HCT116 (cell line): ENCODE measurements around the gene FLNC. TPM values are rescaled to one million over a fixed set of nuclear protein-coding genes. Genes with fewer than 3 reads are reported as not detected.

Source experiments
- ATAC-seq: fragments of 200-7000 bp; cut with Tn5 transposase; 2 replicates; pipeline ENCODE4 v1.9.1; 2020; ENCODE audit warnings: mild to moderate bottlenecking, moderate library complexity
- BruUV-seq: library from RNA; stranded (reverse); fragments of 400-500 nt; replicated peaks from 2 replicates; lab custom pipeline; 2021; lab: Mats Ljungman, UMichigan
- CTCF ChIA-PET: fragments of 300-600 bp; sonication (Branson Sonifier 250); formaldehyde crosslinking; loops from one replicate; lab custom pipeline; 2021; ENCODE audit warnings: antibody characterized with exemption; lab: Charles Lee
- POLR2A ChIA-PET: fragments of 300-600, 350-600 bp; sonication (Branson Sonifier 250); formaldehyde crosslinking; loops from one replicate; lab custom pipeline; 2021; ENCODE audit warnings: antibody characterized with exemption; lab: Charles Lee
- RAD21 ChIA-PET, 2 experiments: fragments of 300-600 bp; sonication (Branson Sonifier 250); formaldehyde crosslinking; loops; one replicate each; lab custom pipeline; 2023; ENCODE audit warnings: low total read pairs in 2 of 2; ENCODE audit not compliant: uncharacterized antibody in 2 of 2, unreplicated experiment in 2 of 2, low non-redundant PET in 1 of 2; lab: Charles Lee
- DNase-seq: peaks from one replicate; pipeline ENCODE4 v3.0.0-alpha.2; 2010; ENCODE audit warnings: low read depth, low spot score
- H2AFZ ChIP-seq: fragments of 200-600 bp; shearing (Covaris generic), sonication (generic); 2 replicates; pipeline ENCODE4 v1.6.1; 2017; ENCODE audit warnings: low read depth, mixed run types, mixed read lengths, antibody characterized with exemption, low read length; ENCODE audit not compliant: poor library complexity, severe bottlenecking
- H3K27ac ChIP-seq: 2 replicates; pipeline ENCODE4 v1.5.1; 2012; ENCODE audit warnings: low read depth, low read length
- H3K27me3 ChIP-seq: fragments of 200-600 bp; sonication (generic); 2 replicates; pipeline ENCODE4 v1.6.1; 2016; ENCODE audit warnings: mixed run types, low read length, mixed read lengths; ENCODE audit not compliant: insufficient read depth
- H3K36me3 ChIP-seq, 2 experiments: fragments of 200-500 bp in 1 of 2; fragments of 200-600 bp in 1 of 2; sonication (Bioruptor generic) in 1 of 2; sonication (generic) in 1 of 2; 2 replicates each; pipeline versions ENCODE4 v1.5.1 to v1.6.1; 2014 to 2016; ENCODE audit warnings: low read length in 2 of 2, inconsistent platforms in 1 of 2, mixed read lengths in 1 of 2, mixed run types in 1 of 2; ENCODE audit not compliant: insufficient read depth in 2 of 2, control insufficient read depth in 1 of 2
- H3K4me1 ChIP-seq, 2 experiments: fragments of 200-600 bp in 1 of 2; sonication (generic) in 1 of 2; 2 replicates each; pipeline versions ENCODE4 v1.5.1 to v1.6.1; 2012 to 2017; ENCODE audit warnings: low read length in 2 of 2, inconsistent platforms in 1 of 2, mild to moderate bottlenecking in 1 of 2, mixed read lengths in 1 of 2, mixed run types in 1 of 2, moderate library complexity in 1 of 2; ENCODE audit not compliant: insufficient read depth in 2 of 2, control insufficient read depth in 1 of 2
- H3K4me2 ChIP-seq: fragments of 200-600 bp; sonication (generic); 2 replicates; pipeline ENCODE4 v1.6.1; 2017; ENCODE audit warnings: mixed run types, low read length, mixed read lengths
- H3K4me3 ChIP-seq, 2 experiments: fragments of 200-600 bp in 1 of 2; sonication (generic) in 1 of 2; replicated peaks in 1 of 2; 2 replicates each; pipeline ENCODE4 v1.5.1; 2011 to 2016; ENCODE audit warnings: low read length in 2 of 2, control low read depth in 1 of 2, low read depth in 1 of 2, mild to moderate bottlenecking in 1 of 2, mixed read lengths in 1 of 2, mixed run types in 1 of 2
- H3K79me2 ChIP-seq: fragments of 200-600 bp; sonication (generic); 2 replicates; pipeline ENCODE4 v1.6.1; 2017; ENCODE audit warnings: mild to moderate bottlenecking, mixed run types, low read length, moderate library complexity, mixed read lengths; ENCODE audit not compliant: insufficient read depth
- H3K9ac ChIP-seq: fragments of 200-600 bp; sonication (generic); 2 replicates; pipeline ENCODE4 v1.6.1; 2016; ENCODE audit warnings: low read length, mixed read lengths
- H3K9me2 ChIP-seq: fragments of 200-600 bp; sonication (generic), shearing (Covaris generic); 2 replicates; pipeline ENCODE4 v1.6.1; 2017; ENCODE audit warnings: mixed run types, mild to moderate bottlenecking, moderate library complexity; ENCODE audit not compliant: insufficient read depth
- H3K9me3 ChIP-seq, 2 experiments: fragments of 200-500 bp in 1 of 2; fragments of 200-600 bp in 1 of 2; sonication (Bioruptor generic) in 1 of 2; sonication (generic) in 1 of 2; 2 replicates each; pipeline ENCODE4 v1.6.1; 2014 to 2017; ENCODE audit warnings: low read length in 2 of 2, mixed read lengths in 2 of 2, inconsistent platforms in 1 of 2, low read depth in 1 of 2, mild to moderate bottlenecking in 1 of 2, mixed run types in 1 of 2, moderate library complexity in 1 of 2; ENCODE audit not compliant: control insufficient read depth in 1 of 2, insufficient read depth in 1 of 2
- H4K20me1 ChIP-seq: fragments of 200-600 bp; sonication (generic), shearing (Covaris generic); 2 replicates; pipeline ENCODE4 v1.6.1; 2017; ENCODE audit warnings: mixed run types, mild to moderate bottlenecking, moderate library complexity; ENCODE audit not compliant: insufficient read depth
- EGR1 ChIP-seq: IDR thresholded peaks from 2 replicates; pipeline ENCODE4 v1.6.1; 2012; ENCODE audit warnings: low read depth
- SIN3A ChIP-seq: IDR thresholded peaks from 2 replicates; pipeline ENCODE4 v1.6.1; 2012; ENCODE audit warnings: low read depth
- TCF7L2 ChIP-seq: IDR thresholded peaks from 2 replicates; pipeline ENCODE4 v1.7.0; 2011; ENCODE audit warnings: borderline replicate concordance, inconsistent platforms; ENCODE audit not compliant: insufficient read depth, insufficient read length; ENCODE audit errors: extremely low read depth
- ZNF274 ChIP-seq: fragments of 200-500 bp; sonication (Bioruptor generic); IDR thresholded peaks from 2 replicates; pipeline ENCODE4 v1.6.1; 2014; ENCODE audit warnings: mild to moderate bottlenecking, low read depth, low read length, inconsistent platforms
- intact Hi-C: fragments of 100-400 bp; cut with micrococcal nuclease; formaldehyde crosslinking; loops from 2 replicates; pipeline ENCODE4 v1.10.0; 2022
- total RNA-seq: library from RNA; stranded (reverse); gene quantifications from one replicate; pipeline ENCODE4 v1.2.1, GENCODE V29; 2021; ENCODE audit not compliant: unreplicated experiment
- TF ChIP-seq, protein P1 (sequence below): IDR thresholded peaks from 2 replicates; pipeline ENCODE4 v1.6.1; 2012
- TF ChIP-seq, protein P2 (sequence below): IDR thresholded peaks from 2 replicates; pipeline ENCODE4 v1.6.1; 2012; ENCODE audit warnings: low read depth

Gene FLNC
- total RNA-seq, 1 experiment from 2014 or later = 42.8 TPM

DNA sequence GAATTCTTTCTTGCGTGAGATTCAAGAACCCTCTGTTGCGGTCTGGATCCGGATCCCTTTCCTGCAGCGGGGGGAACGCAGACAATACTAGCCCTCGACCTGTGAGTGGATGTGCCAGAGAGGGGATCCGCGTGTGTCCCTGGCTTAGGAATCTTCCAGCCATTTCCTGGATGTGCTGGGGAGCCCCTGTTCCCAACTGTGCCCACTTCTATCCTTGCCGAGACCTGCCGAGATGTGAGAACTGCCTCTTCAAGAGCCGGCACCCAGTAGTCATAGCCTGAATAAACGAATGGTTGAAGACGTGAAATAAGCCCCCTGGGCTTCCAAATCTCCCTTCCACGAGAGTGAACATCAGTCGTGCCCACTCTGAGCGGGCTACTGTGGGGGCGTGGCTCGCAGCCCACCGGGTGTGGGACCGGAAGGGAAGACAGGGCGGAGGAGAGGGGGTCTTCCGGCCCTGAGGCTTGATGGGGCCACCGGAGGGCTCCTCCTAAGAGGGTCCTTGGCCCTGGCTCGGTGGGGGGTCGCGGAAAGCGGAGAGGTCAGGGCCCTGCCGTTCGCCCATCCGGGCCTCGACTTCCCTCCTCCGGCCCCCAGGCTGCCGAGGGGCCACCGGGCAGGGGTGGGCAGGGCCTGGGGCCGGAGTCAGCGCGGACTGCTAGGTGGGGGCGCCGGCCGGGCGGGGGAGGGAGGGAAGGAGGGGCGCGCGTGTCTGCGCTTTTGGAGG lies 39.7 kb upstream of the FLNC start:
- Histone ChIP-seq H3K4me2 (peak overlapping the region; percentile 89), H3K36me3 (no peaks in the 10 kb centered on the region), H3K9ac (peak overlapping the region; percentile 55; the same call in 1 of the 2 replicates), H3K9me2 (no peaks in the 10 kb centered on the region), H3K4me3 (peak overlapping the region; percentile 59 to 71), H3K27me3 (no peaks in the 10 kb centered on the region), H4K20me1 (no peaks in the 10 kb centered on the region), H3K27ac (no peak overlapping the region), H2AFZ (no peak overlapping the region), H3K79me2 (no peaks in the 10 kb centered on the region), H3K4me1 (peaks cover 0 to 6% of the 10 kb centered on the region in 2 experiments; a peak in 1 of 4 replicates), H3K9me3 (no peaks in the 10 kb centered on the region)
- ChIA-PET RAD21 (no interaction called here), CTCF (no interaction called here), POLR2A (no interaction called here)
- TF ChIP-seq SIN3A (no peak), EGR1 (no peak), ZNF274 (no peak), TCF7L2 (no peak)
- TF ChIP-seq, protein P1, sequence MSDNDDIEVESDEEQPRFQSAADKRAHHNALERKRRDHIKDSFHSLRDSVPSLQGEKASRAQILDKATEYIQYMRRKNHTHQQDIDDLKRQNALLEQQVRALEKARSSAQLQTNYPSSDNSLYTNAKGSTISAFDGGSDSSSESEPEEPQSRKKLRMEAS = no peak
- TF ChIP-seq, protein P2, sequence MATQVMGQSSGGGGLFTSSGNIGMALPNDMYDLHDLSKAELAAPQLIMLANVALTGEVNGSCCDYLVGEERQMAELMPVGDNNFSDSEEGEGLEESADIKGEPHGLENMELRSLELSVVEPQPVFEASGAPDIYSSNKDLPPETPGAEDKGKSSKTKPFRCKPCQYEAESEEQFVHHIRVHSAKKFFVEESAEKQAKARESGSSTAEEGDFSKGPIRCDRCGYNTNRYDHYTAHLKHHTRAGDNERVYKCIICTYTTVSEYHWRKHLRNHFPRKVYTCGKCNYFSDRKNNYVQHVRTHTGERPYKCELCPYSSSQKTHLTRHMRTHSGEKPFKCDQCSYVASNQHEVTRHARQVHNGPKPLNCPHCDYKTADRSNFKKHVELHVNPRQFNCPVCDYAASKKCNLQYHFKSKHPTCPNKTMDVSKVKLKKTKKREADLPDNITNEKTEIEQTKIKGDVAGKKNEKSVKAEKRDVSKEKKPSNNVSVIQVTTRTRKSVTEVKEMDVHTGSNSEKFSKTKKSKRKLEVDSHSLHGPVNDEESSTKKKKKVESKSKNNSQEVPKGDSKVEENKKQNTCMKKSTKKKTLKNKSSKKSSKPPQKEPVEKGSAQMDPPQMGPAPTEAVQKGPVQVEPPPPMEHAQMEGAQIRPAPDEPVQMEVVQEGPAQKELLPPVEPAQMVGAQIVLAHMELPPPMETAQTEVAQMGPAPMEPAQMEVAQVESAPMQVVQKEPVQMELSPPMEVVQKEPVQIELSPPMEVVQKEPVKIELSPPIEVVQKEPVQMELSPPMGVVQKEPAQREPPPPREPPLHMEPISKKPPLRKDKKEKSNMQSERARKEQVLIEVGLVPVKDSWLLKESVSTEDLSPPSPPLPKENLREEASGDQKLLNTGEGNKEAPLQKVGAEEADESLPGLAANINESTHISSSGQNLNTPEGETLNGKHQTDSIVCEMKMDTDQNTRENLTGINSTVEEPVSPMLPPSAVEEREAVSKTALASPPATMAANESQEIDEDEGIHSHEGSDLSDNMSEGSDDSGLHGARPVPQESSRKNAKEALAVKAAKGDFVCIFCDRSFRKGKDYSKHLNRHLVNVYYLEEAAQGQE = no peak
- no peak; the same call in 1 of the 2 replicates for ATAC-seq
- BruUV-seq = no TSS peak
- DNase-seq = no peak
- intact Hi-C loops = no loop called here
